Osteocyte (in vitro differentiated cells): ENCODE data around the gene HENMT1. TPM values are rescaled to one million over a fixed set of nuclear protein-coding genes. Genes with fewer than 3 reads are reported as not detected.

ENCODE experiments used
- DNase-seq: peaks from one replicate; pipeline ENCODE4 v3.0.0; 2021; ENCODE audit warnings: mixed read lengths; ENCODE audit not compliant: unreplicated experiment; ENCODE audit errors: extremely low spot score
- H3K27ac Mint-ChIP-seq: one replicate; pipeline ENCODE4 v1.8.0; 2021; ENCODE audit warnings: mild to moderate bottlenecking, mixed read lengths; ENCODE audit not compliant: unreplicated experiment
- H3K27me3 Mint-ChIP-seq: one replicate; pipeline ENCODE4 v1.8.0; 2021; ENCODE audit warnings: mixed read lengths; ENCODE audit not compliant: unreplicated experiment
- H3K36me3 Mint-ChIP-seq: one replicate; pipeline ENCODE4 v1.8.0; 2021; ENCODE audit warnings: mixed read lengths; ENCODE audit not compliant: unreplicated experiment
- H3K4me1 Mint-ChIP-seq: one replicate; pipeline ENCODE4 v1.8.0; 2021; ENCODE audit warnings: mixed read lengths; ENCODE audit not compliant: unreplicated experiment
- H3K4me3 Mint-ChIP-seq: one replicate; pipeline ENCODE4 v1.8.0; 2021; ENCODE audit warnings: mild to moderate bottlenecking, moderate library complexity, mixed read lengths; ENCODE audit not compliant: unreplicated experiment
- H3K9me3 Mint-ChIP-seq: one replicate; pipeline ENCODE4 v1.8.0; 2021; ENCODE audit warnings: mixed read lengths; ENCODE audit not compliant: unreplicated experiment
- CTCF ChIP-seq: fragments of 200-600 bp; sonication (generic); IDR thresholded peaks from 2 replicates; pipeline ENCODE4 v1.5.0; 2021; ENCODE audit warnings: antibody characterized with exemption, mild to moderate bottlenecking, moderate library complexity
- total RNA-seq: library from RNA; stranded (reverse); gene quantifications from 2 replicates; pipeline ENCODE4 v1.2.1, GENCODE V29; 2021

HENMT1 gene
- total RNA-seq, 1 donor from 2014 or later, result 7.2 TPM

GRCh38 chr1:108679586-108680213 lies 18.8 kb upstream of the HENMT1 start:
- Mint-ChIP-seq H3K4me1 (no peaks in the 10 kb centered on the region), H3K4me3 (no peak overlapping the region), H3K27ac (no peak overlapping the region), H3K9me3 (no peaks in the 10 kb centered on the region), H3K27me3 (peaks cover 23% of the 10 kb centered on the region), H3K36me3 (no peaks in the 10 kb centered on the region)
- TF ChIP-seq CTCF, result no peak
- DNase-seq, result no peak

GRCh38 chr1:108678706-108679105 lies 17.8 kb upstream of the HENMT1 start:
- H3K36me3 Mint-ChIP-seq, result no peaks in the 10 kb centered on the region
- peaks cover 22% of the 10 kb centered on the region for H3K27me3 Mint-ChIP-seq
- H3K9me3 Mint-ChIP-seq, result no peaks in the 10 kb centered on the region
- TF ChIP-seq CTCF, result no peak
- no peak for DNase-seq
- H3K27ac Mint-ChIP-seq, result no peak overlapping the region
- no peaks in the 10 kb centered on the region for H3K4me1 Mint-ChIP-seq
- no peak overlapping the region for H3K4me3 Mint-ChIP-seq

- H3K27me3 Mint-ChIP-seq, result peaks cover 28% of the 10 kb centered on the region
- no peaks in the 10 kb centered on the region for H3K9me3 Mint-ChIP-seq
- no peak for TF ChIP-seq CTCF
- H3K36me3 Mint-ChIP-seq, result no peaks in the 10 kb centered on the region
- H3K4me3 Mint-ChIP-seq, result no peak overlapping the region
- no peak overlapping the region for H3K27ac Mint-ChIP-seq
- peaks cover 5% of the 10 kb centered on the region for H3K4me1 Mint-ChIP-seq
- DNase-seq, result no peak
These were observed 10.2 kb upstream of the HENMT1 start for GRCh38 chr1:108671143-108671542.

DNA sequence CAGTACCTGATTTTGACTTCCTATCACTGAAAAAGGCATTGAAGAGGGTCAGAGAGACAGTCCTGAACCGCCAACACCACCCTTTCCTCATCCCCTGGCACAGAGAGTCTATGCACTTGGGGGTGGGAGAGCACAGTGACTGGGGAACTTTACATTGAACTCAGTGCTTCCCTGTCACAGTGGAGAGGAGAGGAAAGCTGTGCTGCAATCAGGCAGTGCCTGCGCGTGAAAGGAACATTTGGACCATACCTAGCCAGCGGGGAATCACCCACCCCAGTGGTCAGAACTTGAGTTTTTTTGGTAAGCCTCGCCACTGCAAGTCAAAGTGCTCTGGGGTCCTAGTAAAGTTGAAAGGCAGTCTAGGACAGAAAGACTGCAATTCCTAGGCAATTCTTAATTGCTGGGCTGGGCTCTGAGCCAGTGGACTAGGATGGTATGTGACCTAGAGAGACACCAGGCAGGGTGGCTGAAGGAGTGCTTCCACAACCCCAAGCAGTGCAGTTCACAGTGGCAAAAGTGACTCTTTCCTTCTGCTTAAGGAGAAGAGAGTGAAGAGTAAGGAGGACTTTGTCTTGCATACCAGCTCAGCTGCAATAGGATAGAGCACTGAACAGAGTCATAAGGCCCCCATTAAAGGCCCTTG lies 9.4 kb upstream of the HENMT1 start:
- DNase-seq, result no peak
- peaks cover 5% of the 10 kb centered on the region for H3K4me1 Mint-ChIP-seq
- no peak for TF ChIP-seq CTCF
- no peak overlapping the region for H3K4me3 Mint-ChIP-seq
- no peaks in the 10 kb centered on the region for H3K9me3 Mint-ChIP-seq
- no peak overlapping the region for H3K27ac Mint-ChIP-seq
- H3K27me3 Mint-ChIP-seq, result peaks cover 28% of the 10 kb centered on the region
- no peaks in the 10 kb centered on the region for H3K36me3 Mint-ChIP-seq

DNA sequence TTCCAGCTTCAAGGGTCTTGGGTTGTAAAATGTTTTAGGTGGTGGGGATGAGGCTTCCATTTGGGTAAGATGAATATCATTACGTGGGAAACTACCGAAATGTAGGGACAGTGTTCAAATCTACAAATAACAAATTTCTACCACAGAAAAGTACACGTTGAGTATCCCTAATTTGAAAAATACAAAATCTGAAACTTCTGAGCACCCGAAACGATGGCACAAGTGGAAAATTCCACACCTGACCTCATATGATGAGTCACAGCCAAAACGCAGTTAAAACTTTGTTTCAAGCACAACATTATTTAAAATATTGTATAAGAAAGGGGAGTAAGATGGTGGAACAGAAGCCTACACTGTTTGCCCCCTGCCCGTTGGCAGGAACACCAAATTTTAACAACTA lies 8.8 kb upstream of the HENMT1 start:
- DNase-seq, result no peak
- H3K4me3 Mint-ChIP-seq, result no peak overlapping the region
- H3K27me3 Mint-ChIP-seq, result peaks cover 25% of the 10 kb centered on the region
- no peaks in the 10 kb centered on the region for H3K36me3 Mint-ChIP-seq
- peaks cover 5% of the 10 kb centered on the region for H3K4me1 Mint-ChIP-seq
- no peak for TF ChIP-seq CTCF
- H3K27ac Mint-ChIP-seq, result no peak overlapping the region
- no peaks in the 10 kb centered on the region for H3K9me3 Mint-ChIP-seq
